C4-2B (cell line): ENCODE measurements around the gene ATP6V0A4.

ENCODE experiments used
- CTCF ChIP-seq: fragments of 450-650 bp; conservative IDR thresholded peaks from 2 replicates; pipeline ENCODE4 v1.5.1; 2017; ENCODE audit warnings: mild to moderate bottlenecking
- ZFX ChIP-seq: fragments of 450-650 bp; IDR thresholded peaks from 2 replicates; pipeline ENCODE4 v1.6.1; 2017

GRCh38 chr7:138691178-138691577, 106.8 kb downstream of the ATP6V0A4 start:
- TF ChIP-seq CTCF (no peak), ZFX (no peak)
